SK-N-SH treated with all-trans-retinoic acid at 6 μM for 48 hours (cell line): ENCODE measurements around the gene CD300LB.

Experiments
- ATAC-seq: fragments of 200-7000 bp; cut with Tn5 transposase; 3 replicates; pipeline ENCODE4 v1.9.1; 2020; ENCODE audit warnings: mild to moderate bottlenecking, moderate library complexity
- ARNTL ChIP-seq: fragments of 450-650 bp; formaldehyde crosslinking; IDR thresholded peaks from 2 replicates; pipeline ENCODE4 v1.5.0; 2020; ENCODE audit warnings: low read depth, mild to moderate bottlenecking, moderate library complexity, borderline replicate concordance
- BACH2 ChIP-seq: fragments of 250-450 bp; sonication (Bioruptor Pico); IDR thresholded peaks from 2 replicates; pipeline ENCODE4 v1.9.0; 2021; ENCODE audit warnings: mild to moderate bottlenecking, borderline replicate concordance
- CREB5 ChIP-seq: fragments of 250-450 bp; sonication (Bioruptor Pico); IDR thresholded peaks from 2 replicates; pipeline ENCODE4 v1.5.1; 2020; ENCODE audit warnings: low read depth, mild to moderate bottlenecking, moderate library complexity
- CSDC2 ChIP-seq: fragments of 250-450 bp; sonication (Bioruptor Pico); IDR thresholded peaks from 2 replicates; pipeline ENCODE4 v1.5.0; 2020; ENCODE audit warnings: mild to moderate bottlenecking, moderate library complexity
- ESRRG ChIP-seq: fragments of 250-450 bp; sonication (Bioruptor Pico); IDR thresholded peaks from 2 replicates; pipeline ENCODE4 v1.6.1; 2021; ENCODE audit warnings: mild to moderate bottlenecking
- GLIS3 ChIP-seq: fragments of 250-450 bp; sonication (Bioruptor Pico); IDR thresholded peaks from 2 replicates; pipeline ENCODE4 v1.5.0; 2020; ENCODE audit warnings: mild to moderate bottlenecking, moderate library complexity
- ISL1 ChIP-seq: fragments of 250-450 bp; sonication (Bioruptor Pico); IDR thresholded peaks from 2 replicates; pipeline ENCODE4 v2.1.2; 2022; ENCODE audit warnings: mild to moderate bottlenecking, moderate library complexity
- OSR1 ChIP-seq: fragments of 250-450 bp; sonication (Bioruptor Pico); IDR thresholded peaks from 2 replicates; pipeline ENCODE4 v1.8.0; 2022; ENCODE audit warnings: moderate library complexity, mild to moderate bottlenecking, inconsistent platforms
- PATZ1 ChIP-seq: fragments of 250-450 bp; sonication (Bioruptor Pico); IDR thresholded peaks from 2 replicates; pipeline ENCODE4 v1.8.0; 2020; ENCODE audit warnings: mild to moderate bottlenecking, moderate library complexity, borderline replicate concordance
- PPARA ChIP-seq: fragments of 250-450 bp; sonication (Bioruptor Pico); IDR thresholded peaks from 2 replicates; pipeline ENCODE4 v1.5.0; 2020; ENCODE audit warnings: mild to moderate bottlenecking, borderline replicate concordance
- RARB ChIP-seq: fragments of 250-450 bp; sonication (Bioruptor Pico); IDR thresholded peaks from 2 replicates; pipeline ENCODE4 v1.8.0; 2021; ENCODE audit warnings: mild to moderate bottlenecking, moderate library complexity
- SNAI2 ChIP-seq: fragments of 250-450 bp; sonication (Bioruptor Pico); IDR thresholded peaks from 2 replicates; pipeline ENCODE4 v1.5.0; 2020; ENCODE audit warnings: mild to moderate bottlenecking, moderate library complexity
- TOX ChIP-seq: fragments of 250-450 bp; sonication (Bioruptor Pico); IDR thresholded peaks from 2 replicates; pipeline ENCODE4 v1.8.0; 2021; ENCODE audit warnings: mild to moderate bottlenecking, moderate library complexity, borderline replicate concordance
- TSHZ2 ChIP-seq: fragments of 250-450 bp; sonication (Bioruptor Pico); IDR thresholded peaks from 2 replicates; pipeline ENCODE4 v1.5.0; 2020; ENCODE audit warnings: mild to moderate bottlenecking, moderate library complexity
- ZC3H10 ChIP-seq: fragments of 250-450 bp; sonication (Bioruptor Pico); IDR thresholded peaks from 2 replicates; pipeline ENCODE4 v1.5.1; 2021; ENCODE audit warnings: mild to moderate bottlenecking, moderate library complexity
- ZFP30 ChIP-seq: fragments of 450-650 bp; formaldehyde crosslinking; IDR thresholded peaks from 2 replicates; pipeline ENCODE4 v1.5.0; 2022; ENCODE audit warnings: mild to moderate bottlenecking, moderate library complexity
- ZNF565 ChIP-seq: fragments of 450-650 bp; formaldehyde crosslinking; conservative IDR thresholded peaks from 2 replicates; pipeline ENCODE4 v1.5.0; 2020; ENCODE audit warnings: low read depth, mild to moderate bottlenecking, moderate library complexity
- ZNF8 ChIP-seq: fragments of 450-650 bp; formaldehyde crosslinking; IDR thresholded peaks from 2 replicates; pipeline ENCODE4 v1.5.0; 2020; ENCODE audit warnings: mild to moderate bottlenecking, moderate library complexity
- TF ChIP-seq, protein P1 (sequence below): fragments of 250-450 bp; sonication (Bioruptor Pico); IDR thresholded peaks from 2 replicates; pipeline ENCODE4 v1.5.1; 2021; ENCODE audit warnings: mild to moderate bottlenecking, moderate library complexity
- TF ChIP-seq, protein P2 (sequence below): fragments of 250-450 bp; sonication (Bioruptor Pico); IDR thresholded peaks from 2 replicates; pipeline ENCODE4 v1.8.0; 2021; ENCODE audit warnings: low read depth, mild to moderate bottlenecking, moderate library complexity, borderline replicate concordance

CD300LB gene

DNA sequence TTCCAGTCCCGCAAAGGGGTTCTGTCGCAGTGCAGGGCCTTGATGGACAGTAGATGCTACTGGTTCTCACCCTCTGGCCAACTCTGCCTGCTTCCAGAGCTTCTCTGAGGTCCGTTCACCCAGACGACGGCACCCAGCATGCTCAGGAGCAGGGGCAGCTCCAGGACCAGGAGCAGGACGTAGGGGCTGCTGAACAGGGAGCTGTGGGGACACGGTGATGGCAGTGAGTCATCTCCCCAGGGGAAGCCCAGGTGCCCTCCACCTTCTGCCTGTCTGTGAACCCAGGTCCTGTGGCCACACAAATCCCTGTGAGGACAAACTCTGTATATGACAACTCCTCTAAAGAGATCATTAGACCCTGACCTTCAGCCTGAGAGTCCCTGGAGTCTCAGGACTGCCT is 18.1 kb upstream of the CD300LB start:
- TF ChIP-seq SNAI2 (no peak), BACH2 (no peak)
- ATAC-seq, result no peak

DNA sequence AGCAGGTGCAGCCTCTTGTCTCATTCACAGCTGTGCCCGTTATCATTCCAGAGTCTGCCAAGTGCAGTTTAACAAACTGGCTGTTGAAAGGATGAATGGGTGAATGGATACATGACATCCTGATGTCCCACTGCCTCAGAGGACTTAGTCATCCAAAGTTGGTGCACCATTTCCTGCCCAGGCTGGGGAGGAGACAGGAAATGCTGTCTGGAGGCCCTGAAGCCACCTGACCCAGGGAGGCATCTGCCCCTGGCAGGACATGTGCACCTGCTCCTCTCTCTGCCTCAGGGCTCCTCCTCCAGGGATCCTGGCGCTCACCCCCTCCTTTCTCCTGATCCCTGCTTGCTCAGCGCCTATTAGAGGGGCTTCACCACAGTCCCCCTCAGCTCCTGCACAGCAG is 16.5 kb upstream of the CD300LB start:
- TF ChIP-seq ARNTL (no peak), ZNF565 (CRISPR knock-in tag) (no peak), GLIS3 (no peak), ESRRG (CRISPR knock-in tag) (no peak), ZNF8 (no peak), ZFP30 (CRISPR knock-in tag) (no peak), TSHZ2 (CRISPR knock-in tag) (no peak), ZC3H10 (CRISPR knock-in tag) (no peak)
- no peak for ATAC-seq

DNA sequence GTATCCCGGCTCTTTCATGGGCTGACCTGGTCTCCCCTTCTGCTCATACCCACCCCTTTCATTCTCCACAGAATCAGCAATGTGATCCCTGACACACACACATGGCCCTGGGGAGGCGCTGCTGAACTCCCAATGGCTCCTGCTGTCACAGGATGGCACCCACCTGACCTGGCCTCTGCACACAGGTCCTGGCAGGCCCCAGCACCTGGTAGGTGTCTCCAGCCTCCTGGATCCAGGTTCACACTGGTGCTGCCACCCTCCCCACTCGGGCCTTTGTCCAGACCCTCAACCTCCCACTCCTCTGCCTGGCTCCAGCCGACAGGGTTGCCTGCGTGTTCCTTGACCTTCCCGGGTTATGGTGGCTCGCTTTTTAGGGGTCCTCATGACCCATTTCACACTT is 16.0 kb upstream of the CD300LB start:
- ATAC-seq, result no peak
- no peak for TF ChIP-seq PATZ1 (CRISPR knock-in tag)
- TF ChIP-seq ARNTL, result no peak
- no peak for TF ChIP-seq ZNF565 (CRISPR knock-in tag)
- no peak for TF ChIP-seq ZFP30 (CRISPR knock-in tag)
- no peak for TF ChIP-seq BACH2
- no peak for TF ChIP-seq PPARA (CRISPR knock-in tag)
- TF ChIP-seq TOX (CRISPR knock-in tag), result no peak
- TF ChIP-seq TSHZ2 (CRISPR knock-in tag), result no peak
- TF ChIP-seq, protein P1, sequence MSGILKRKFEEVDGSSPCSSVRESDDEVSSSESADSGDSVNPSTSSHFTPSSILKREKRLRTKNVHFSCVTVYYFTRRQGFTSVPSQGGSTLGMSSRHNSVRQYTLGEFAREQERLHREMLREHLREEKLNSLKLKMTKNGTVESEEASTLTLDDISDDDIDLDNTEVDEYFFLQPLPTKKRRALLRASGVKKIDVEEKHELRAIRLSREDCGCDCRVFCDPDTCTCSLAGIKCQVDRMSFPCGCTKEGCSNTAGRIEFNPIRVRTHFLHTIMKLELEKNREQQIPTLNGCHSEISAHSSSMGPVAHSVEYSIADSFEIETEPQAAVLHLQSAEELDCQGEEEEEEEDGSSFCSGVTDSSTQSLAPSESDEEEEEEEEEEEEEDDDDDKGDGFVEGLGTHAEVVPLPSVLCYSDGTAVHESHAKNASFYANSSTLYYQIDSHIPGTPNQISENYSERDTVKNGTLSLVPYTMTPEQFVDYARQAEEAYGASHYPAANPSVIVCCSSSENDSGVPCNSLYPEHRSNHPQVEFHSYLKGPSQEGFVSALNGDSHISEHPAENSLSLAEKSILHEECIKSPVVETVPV (CRISPR knock-in tag), result no peak
- no peak for TF ChIP-seq CSDC2 (CRISPR knock-in tag)
- TF ChIP-seq ZC3H10 (CRISPR knock-in tag), result no peak
- no peak for TF ChIP-seq ESRRG (CRISPR knock-in tag)
- no peak for TF ChIP-seq ISL1
- TF ChIP-seq ZNF8, result no peak
- TF ChIP-seq, protein P2, sequence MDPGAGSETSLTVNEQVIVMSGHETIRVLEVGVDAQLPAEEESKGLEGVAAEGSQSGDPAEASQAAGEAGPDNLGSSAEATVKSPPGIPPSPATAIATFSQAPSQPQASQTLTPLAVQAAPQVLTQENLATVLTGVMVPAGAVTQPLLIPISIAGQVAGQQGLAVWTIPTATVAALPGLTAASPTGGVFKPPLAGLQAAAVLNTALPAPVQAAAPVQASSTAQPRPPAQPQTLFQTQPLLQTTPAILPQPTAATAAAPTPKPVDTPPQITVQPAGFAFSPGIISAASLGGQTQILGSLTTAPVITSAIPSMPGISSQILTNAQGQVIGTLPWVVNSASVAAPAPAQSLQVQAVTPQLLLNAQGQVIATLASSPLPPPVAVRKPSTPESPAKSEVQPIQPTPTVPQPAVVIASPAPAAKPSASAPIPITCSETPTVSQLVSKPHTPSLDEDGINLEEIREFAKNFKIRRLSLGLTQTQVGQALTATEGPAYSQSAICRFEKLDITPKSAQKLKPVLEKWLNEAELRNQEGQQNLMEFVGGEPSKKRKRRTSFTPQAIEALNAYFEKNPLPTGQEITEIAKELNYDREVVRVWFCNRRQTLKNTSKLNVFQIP (CRISPR knock-in tag), result no peak
- no peak for TF ChIP-seq OSR1 (CRISPR knock-in tag)
- TF ChIP-seq RARB, result no peak

DNA sequence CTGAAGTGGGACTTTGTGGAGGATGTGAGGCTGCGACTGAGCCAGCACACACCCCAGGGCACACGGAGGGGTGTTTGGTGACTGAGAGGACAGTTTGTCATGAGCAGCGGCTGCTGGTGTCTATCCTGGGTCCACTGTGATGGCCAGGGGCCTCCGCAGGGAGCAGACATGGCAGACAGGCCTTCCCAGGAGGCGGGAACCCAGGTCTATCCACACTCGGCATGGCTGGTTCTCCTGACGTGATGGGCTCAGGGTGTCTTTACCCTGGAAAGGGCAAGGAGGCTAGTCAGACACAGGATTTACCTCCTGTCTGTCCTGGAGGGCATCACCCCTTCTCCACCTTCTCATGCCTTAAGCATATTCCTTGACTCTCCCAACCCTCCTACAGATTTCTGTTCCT is 15.3 kb upstream of the CD300LB start:
- ATAC-seq, result no peak
- TF ChIP-seq SNAI2 (no peak), ZNF565 (CRISPR knock-in tag) (no peak), ZNF8 (no peak), ISL1 (no peak), BACH2 (no peak), GLIS3 (no peak), ZC3H10 (CRISPR knock-in tag) (no peak), TSHZ2 (CRISPR knock-in tag) (no peak), ARNTL (no peak), TOX (CRISPR knock-in tag) (no peak), CSDC2 (CRISPR knock-in tag) (no peak), ZFP30 (CRISPR knock-in tag) (no peak), PPARA (CRISPR knock-in tag) (no peak), CREB5 (CRISPR knock-in tag) (no peak), OSR1 (CRISPR knock-in tag) (no peak)
